Measurements from ENCODE around the gene LDB3.

GRCh38 chr10:86698207-86698940 is 30.1 kb downstream of the LDB3 start:
- no peak for TF ChIP-seq CTCF (IDR thresholded peaks at IDR 0.05; ENCODE audit: low read depth, low read length, poor library complexity, severe bottlenecking)
- TF ChIP-seq EZH2phosphoT487 (IDR thresholded peaks at IDR 0.05; ENCODE audit: borderline replicate concordance, low read length): no peak

All from DOHH2 (cell line).